ENCODE data around the gene MTCH1. TPM values are rescaled to one million over a fixed set of nuclear protein-coding genes. Genes with fewer than 3 reads are reported as not detected.

Gene MTCH1
- total and polyA plus RNA-seq, 4 donors = 120 to 210 (median 157) TPM

DNA sequence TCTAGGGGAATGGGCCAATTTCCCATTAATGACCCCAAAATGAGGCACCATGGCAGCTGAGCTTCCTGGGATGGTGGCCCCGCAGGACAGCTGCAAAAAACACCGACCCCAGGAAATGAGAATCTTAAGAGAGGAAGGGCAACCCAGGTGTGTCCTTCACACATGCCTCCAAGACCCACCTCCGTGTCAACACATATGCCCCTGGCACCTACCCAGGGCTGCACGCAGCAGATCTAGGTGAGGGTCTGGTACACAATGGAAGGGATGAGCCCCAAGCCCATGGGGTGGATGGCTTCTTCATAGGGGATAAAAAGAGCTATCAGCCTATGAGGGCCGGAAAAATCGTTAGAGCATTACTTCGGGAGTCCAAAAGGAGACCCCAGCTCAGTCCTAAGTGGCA is 9.5 kb downstream of the MTCH1 start:
- 94 to 97% methylated on average over 7 of the region's 7 CpGs for WGBS, 2 donors
- Histone ChIP-seq H3K27me3 (ENCODE audit: control insufficient read depth in 3 of 3, insufficient read depth in 3 of 3, low read length in 2 of 3) (no peaks in the 10 kb centered on the region), H3K36me3 (ENCODE audit: control insufficient read depth in 4 of 4, insufficient read depth in 4 of 4, low read length in 4 of 4) (peaks cover 26 to 70% (median 51%) of the 10 kb centered on the region in 4 donors), H3K4me1 (ENCODE audit: control insufficient read depth in 5 of 5, insufficient read depth in 5 of 5, low read length in 5 of 5) (peaks cover 0 to 18% (median 0%) of the 10 kb centered on the region in 5 donors), H3K27ac (ENCODE audit: low read depth in 1 of 2, low read length in 1 of 2) (no peak overlapping the region), H3K4me3 (no peak overlapping the region), H3K9me3 (ENCODE audit: control insufficient read depth in 4 of 4, insufficient read depth in 3 of 4, low read length in 3 of 4) (peaks cover 0 to 2% (median 0%) of the 10 kb centered on the region in 4 donors), H3K9ac (ENCODE audit: insufficient read depth in 1 of 2, low read length in 2 of 2) (no peak overlapping the region)
- DNase-seq (no peak), ATAC-seq (ENCODE audit: insufficient read depth, low FRiP score) (no peak)
- TF ChIP-seq, protein P1, sequence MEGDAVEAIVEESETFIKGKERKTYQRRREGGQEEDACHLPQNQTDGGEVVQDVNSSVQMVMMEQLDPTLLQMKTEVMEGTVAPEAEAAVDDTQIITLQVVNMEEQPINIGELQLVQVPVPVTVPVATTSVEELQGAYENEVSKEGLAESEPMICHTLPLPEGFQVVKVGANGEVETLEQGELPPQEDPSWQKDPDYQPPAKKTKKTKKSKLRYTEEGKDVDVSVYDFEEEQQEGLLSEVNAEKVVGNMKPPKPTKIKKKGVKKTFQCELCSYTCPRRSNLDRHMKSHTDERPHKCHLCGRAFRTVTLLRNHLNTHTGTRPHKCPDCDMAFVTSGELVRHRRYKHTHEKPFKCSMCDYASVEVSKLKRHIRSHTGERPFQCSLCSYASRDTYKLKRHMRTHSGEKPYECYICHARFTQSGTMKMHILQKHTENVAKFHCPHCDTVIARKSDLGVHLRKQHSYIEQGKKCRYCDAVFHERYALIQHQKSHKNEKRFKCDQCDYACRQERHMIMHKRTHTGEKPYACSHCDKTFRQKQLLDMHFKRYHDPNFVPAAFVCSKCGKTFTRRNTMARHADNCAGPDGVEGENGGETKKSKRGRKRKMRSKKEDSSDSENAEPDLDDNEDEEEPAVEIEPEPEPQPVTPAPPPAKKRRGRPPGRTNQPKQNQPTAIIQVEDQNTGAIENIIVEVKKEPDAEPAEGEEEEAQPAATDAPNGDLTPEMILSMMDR (IDR thresholded peaks at IDR 0.05; ENCODE audit: control extremely low read depth, extremely low read depth) = no peak

DNA sequence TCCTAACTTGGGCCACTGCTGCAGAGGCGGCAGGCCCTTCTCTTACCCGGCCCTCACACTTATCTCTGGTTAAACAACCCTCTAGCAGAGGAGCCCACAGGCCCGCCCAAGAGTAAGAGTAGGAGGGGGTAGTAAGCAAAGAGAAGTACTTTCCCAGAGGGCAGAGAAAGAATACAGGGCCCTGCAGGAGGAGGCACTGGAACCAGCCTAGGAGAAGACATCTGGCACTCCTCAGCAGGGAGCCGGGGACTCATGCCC is 10.1 kb downstream of the MTCH1 start:
- Histone ChIP-seq H3K4me3 (no peak overlapping the region), H3K9ac (ENCODE audit: insufficient read depth in 1 of 2, low read length in 2 of 2) (no peak overlapping the region), H3K27me3 (ENCODE audit: control insufficient read depth in 3 of 3, insufficient read depth in 3 of 3, low read length in 2 of 3) (no peaks in the 10 kb centered on the region), H3K36me3 (ENCODE audit: control insufficient read depth in 4 of 4, insufficient read depth in 4 of 4, low read length in 4 of 4) (peaks cover 26 to 73% (median 54%) of the 10 kb centered on the region in 4 donors), H3K27ac (ENCODE audit: low read depth in 1 of 2, low read length in 1 of 2) (no peak overlapping the region), H3K9me3 (ENCODE audit: control insufficient read depth in 4 of 4, insufficient read depth in 3 of 4, low read length in 3 of 4) (peaks cover 0 to 2% (median 0%) of the 10 kb centered on the region in 4 donors), H3K4me1 (ENCODE audit: control insufficient read depth in 5 of 5, insufficient read depth in 5 of 5, low read length in 5 of 5) (peaks cover 0 to 18% (median 0%) of the 10 kb centered on the region in 5 donors)
- DNase-seq (no peak), ATAC-seq (ENCODE audit: insufficient read depth, low FRiP score) (no peak)
- TF ChIP-seq, protein P1 (IDR thresholded peaks at IDR 0.05; ENCODE audit: control extremely low read depth, extremely low read depth) = no peak
- WGBS, 2 donors = 77 to 90% methylated on average over 4 of the region's 4 CpGs

DNA sequence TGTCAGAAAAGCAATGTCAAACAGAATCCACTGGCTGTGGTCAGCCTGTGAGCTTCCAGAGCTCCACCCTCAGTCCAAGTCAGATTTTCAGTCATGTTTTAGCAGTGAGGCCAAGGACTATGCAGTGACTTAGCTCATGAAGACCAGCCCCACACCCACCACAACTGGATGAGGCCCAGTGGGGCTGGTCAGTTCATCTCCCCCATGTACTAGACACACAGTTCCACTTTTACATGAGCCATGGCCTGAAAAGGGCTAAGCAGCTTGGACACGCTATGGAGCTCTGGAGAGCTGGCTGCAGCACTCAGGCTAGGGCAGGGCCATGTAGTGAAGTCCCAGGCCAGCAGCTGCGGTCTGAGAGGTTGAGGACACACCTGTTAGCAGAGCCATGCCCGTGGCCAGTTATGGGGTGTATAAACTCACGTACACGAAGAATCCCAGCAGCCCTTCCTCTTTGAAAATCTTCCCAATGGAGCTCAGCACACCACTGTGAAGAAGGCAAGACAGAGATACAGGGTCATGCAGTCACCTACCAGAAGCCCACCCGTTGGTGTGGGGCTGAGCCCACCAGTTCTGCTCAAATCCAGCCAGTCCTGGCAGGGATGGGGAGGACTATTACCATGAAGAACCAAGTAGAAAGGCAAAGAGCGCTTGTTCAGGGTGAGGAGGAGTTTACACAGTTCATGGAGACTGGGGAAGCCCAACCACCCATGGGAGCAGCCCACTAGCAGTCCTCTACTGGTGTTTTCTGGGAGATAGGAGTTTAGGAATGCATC is 10.6 kb downstream of the MTCH1 start:
- peaks cover 26 to 76% (median 59%) of the 10 kb centered on the region in 4 donors for H3K36me3 ChIP-seq (ENCODE audit: control insufficient read depth in 4 of 4, insufficient read depth in 4 of 4, low read length in 4 of 4)
- no peak for DNase-seq
- ATAC-seq (ENCODE audit: insufficient read depth, low FRiP score) = no peak
- no peak overlapping the region for H3K4me3 ChIP-seq
- H3K27ac ChIP-seq (ENCODE audit: low read depth in 1 of 2, low read length in 1 of 2) = no peak overlapping the region
- peaks cover 0 to 2% (median 0%) of the 10 kb centered on the region in 4 donors for H3K9me3 ChIP-seq (ENCODE audit: control insufficient read depth in 4 of 4, insufficient read depth in 3 of 4, low read length in 3 of 4)
- H3K27me3 ChIP-seq (ENCODE audit: control insufficient read depth in 3 of 3, insufficient read depth in 3 of 3, low read length in 2 of 3) = no peaks in the 10 kb centered on the region
- no peak overlapping the region for H3K9ac ChIP-seq (ENCODE audit: insufficient read depth in 1 of 2, low read length in 2 of 2)
- WGBS, 2 donors = 86 to 90% methylated on average over 7 of the region's 7 CpGs
- TF ChIP-seq, protein P1 (IDR thresholded peaks at IDR 0.05; ENCODE audit: control extremely low read depth, extremely low read depth) = no peak
- H3K4me1 ChIP-seq (ENCODE audit: control insufficient read depth in 5 of 5, insufficient read depth in 5 of 5, low read length in 5 of 5) = peaks cover 0 to 18% (median 0%) of the 10 kb centered on the region in 5 donors
